ENCODE results near the gene DUOX2. TPM values are rescaled to one million over a fixed set of nuclear protein-coding genes. Genes with fewer than 3 reads are reported as not detected.

DUOX2 gene
- total and polyA plus RNA-seq, 2 donors (not counting 1 experiment from before 2014, with no cell fraction given), result 0.32 TPM; not detected in 1

GRCh38 chr15:45114751-45115085 is 746 bp upstream of the DUOX2 start:
- Histone ChIP-seq H3K9ac (ENCODE audit: low read length) (peak overlapping the region; percentile 52), H3K4me2 (replicated peaks; ENCODE audit: low read depth, low read length, poor library complexity, severe bottlenecking) (peak overlapping the region; percentile 72), H3K4me3 (ENCODE audit: control extremely low read depth in 1 of 5, extremely low read depth in 1 of 5, insufficient read depth in 1 of 5, low read depth in 2 of 5, low read length in 4 of 5) (peak overlapping the region in 1 of 5 experiments; percentile 47), H3K27ac (ENCODE audit: low read length in 2 of 2) (no peak overlapping the region), H3K4me1 (ENCODE audit: control insufficient read depth in 2 of 2, insufficient read depth in 2 of 2, low read length in 2 of 2) (peaks cover 54 to 61% of the 10 kb centered on the region in 2 donors), H2AFZ (ENCODE audit: insufficient read depth, low read depth, low read length, poor library complexity, severe bottlenecking) (peak overlapping the region; percentile 34), H4K20me1 (ENCODE audit: control insufficient read depth, insufficient read depth, low read length, poor library complexity, severe bottlenecking) (no peaks in the 10 kb centered on the region), H3K79me2 (ENCODE audit: control insufficient read depth, insufficient read depth, low read length) (no peaks in the 10 kb centered on the region), H3K27me3 (replicated peaks in 1 of 4; ENCODE audit: control extremely low read depth in 1 of 4, control insufficient read depth in 3 of 4, insufficient read depth in 4 of 4, low read length in 3 of 4) (peaks cover 0 to 83% (median 60%) of the 10 kb centered on the region in 4 experiments), H3K9me3 (ENCODE audit: control extremely low read depth in 1 of 3, control insufficient read depth in 2 of 3, insufficient read depth in 1 of 3, low read length in 2 of 3) (peaks cover 0 to 43% (median 0%) of the 10 kb centered on the region in 3 donors), H3K36me3 (replicated peaks in 1 of 2; ENCODE audit: control extremely low read depth in 1 of 2, control insufficient read depth in 1 of 2, extremely low read depth in 1 of 2, insufficient read depth in 2 of 2, low read length in 1 of 2) (no peaks in the 10 kb centered on the region)
- CTCF ChIA-PET, result interaction anchor here (0.9 to 5.5 kb wide), 3 partner anchors 11 to 261 kb away, joined by 3 to 32 read pairs (median 3); no protein-coding TSS in a partner anchor
- Mint-ChIP-seq H3K4me3 (peak overlapping the region; percentile 85), H3K9me3 (ENCODE audit: insufficient read depth) (no peaks in the 10 kb centered on the region), H3K4me1 (peaks cover 56% of the 10 kb centered on the region), H3K27ac (no peak overlapping the region), H3K27me3 (peaks cover 72% of the 10 kb centered on the region)
- intact Hi-C loops (cut with micrococcal nuclease), result loop anchor here (5.0 to 10.0 kb wide), 2 partner anchors 80 to 262 kb away; no protein-coding TSS in a partner anchor
- no peak for TF ChIP-seq EZH2 (IDR thresholded peaks at IDR 0.05; ENCODE audit: borderline replicate concordance, insufficient read depth, low read depth, low read length, poor library complexity, severe bottlenecking)
- no peak for TF ChIP-seq CTCF (IDR thresholded peaks at IDR 0.05)
- POLR2A ChIA-PET, result no interaction called here
- ATAC-seq (ENCODE audit: low read depth), result no peak
- WGBS (ENCODE audit: insufficient coverage), result 6% methylated on average over 2 of the region's 2 CpGs
- DNase-seq, result no peak

DNA sequence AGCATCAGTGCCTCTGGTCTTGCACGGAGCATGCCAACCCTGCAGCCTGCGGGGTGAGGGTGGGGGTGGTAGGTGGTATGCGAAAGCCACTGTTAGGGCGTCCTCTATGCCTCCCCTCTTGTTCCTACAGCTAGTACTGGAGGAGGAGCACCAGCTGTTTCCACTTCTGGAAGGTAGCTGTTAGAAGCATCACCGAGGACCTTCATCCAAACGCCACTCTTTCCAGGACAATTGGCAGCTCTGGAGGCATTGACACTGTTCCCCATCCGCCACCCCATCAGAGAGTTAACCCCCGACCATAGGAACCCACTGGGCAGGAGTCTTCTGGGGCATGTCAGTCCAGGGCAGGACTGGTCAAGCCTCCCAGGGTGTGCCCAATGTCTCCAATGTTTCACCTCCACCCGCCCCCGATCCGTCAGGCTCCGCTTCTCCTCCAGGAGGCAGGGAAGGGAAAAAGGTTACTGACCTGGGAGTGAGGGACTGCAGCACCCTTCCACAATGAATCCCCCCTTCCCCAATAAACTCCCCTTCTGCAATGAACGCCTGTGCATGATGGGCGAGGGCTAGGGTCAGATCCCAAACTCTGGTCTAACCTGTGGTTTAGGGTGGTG is 487 bp downstream of the DUOX2 start:
- H3K9me3 ChIP-seq (ENCODE audit: control extremely low read depth in 1 of 3, control insufficient read depth in 2 of 3, insufficient read depth in 1 of 3, low read length in 2 of 3), result peaks cover 0 to 43% (median 0%) of the 10 kb centered on the region in 3 donors
- CTCF ChIA-PET, result interaction anchor here (0.6 to 5.5 kb wide), 5 partner anchors 8 to 90 kb away, joined by 3 to 32 read pairs (median 3); partner anchors contain the start of gene SORD
- H4K20me1 ChIP-seq (ENCODE audit: control insufficient read depth, insufficient read depth, low read length, poor library complexity, severe bottlenecking), result no peaks in the 10 kb centered on the region
- peaks cover 79% of the 10 kb centered on the region for H3K27me3 Mint-ChIP-seq
- peaks cover 54 to 61% of the 10 kb centered on the region in 2 donors for H3K4me1 ChIP-seq (ENCODE audit: control insufficient read depth in 2 of 2, insufficient read depth in 2 of 2, low read length in 2 of 2)
- DNase-seq (no peak), ATAC-seq (ENCODE audit: low read depth) (no peak)
- peak overlapping the region; percentile 72 for H3K4me2 ChIP-seq (replicated peaks; ENCODE audit: low read depth, low read length, poor library complexity, severe bottlenecking)
- H3K36me3 ChIP-seq (replicated peaks in 1 of 2; ENCODE audit: control extremely low read depth in 1 of 2, control insufficient read depth in 1 of 2, extremely low read depth in 1 of 2, insufficient read depth in 2 of 2, low read length in 1 of 2), result no peaks in the 10 kb centered on the region
- no peaks in the 10 kb centered on the region for H3K79me2 ChIP-seq (ENCODE audit: control insufficient read depth, insufficient read depth, low read length)
- peak overlapping the region; percentile 52 for H3K9ac ChIP-seq (ENCODE audit: low read length)
- no peaks in the 10 kb centered on the region for H3K9me3 Mint-ChIP-seq (ENCODE audit: insufficient read depth)
- peak overlapping the region in 2 of 5 experiments; percentile 30 to 47 for H3K4me3 ChIP-seq (ENCODE audit: control extremely low read depth in 1 of 5, extremely low read depth in 1 of 5, insufficient read depth in 1 of 5, low read depth in 2 of 5, low read length in 4 of 5)
- H3K4me3 Mint-ChIP-seq, result peak overlapping the region; percentile 85
- intact Hi-C loops (cut with micrococcal nuclease), result loop anchor here (10.0 kb wide), 1 partner anchor 81 kb away; no protein-coding TSS in a partner anchor
- POLR2A ChIA-PET, result no interaction called here
- TF ChIP-seq EZH2 (IDR thresholded peaks at IDR 0.05; ENCODE audit: borderline replicate concordance, insufficient read depth, low read depth, low read length, poor library complexity, severe bottlenecking), result no peak
- no peak for TF ChIP-seq CTCF (IDR thresholded peaks at IDR 0.05)
- H3K27ac ChIP-seq (ENCODE audit: low read length in 2 of 2), result no peak overlapping the region
- no peak overlapping the region for H3K27ac Mint-ChIP-seq
- H3K27me3 ChIP-seq (replicated peaks in 1 of 4; ENCODE audit: control extremely low read depth in 1 of 4, control insufficient read depth in 3 of 4, insufficient read depth in 4 of 4, low read length in 3 of 4), result peaks cover 0 to 82% (median 61%) of the 10 kb centered on the region in 4 experiments
- H3K4me1 Mint-ChIP-seq, result peaks cover 56% of the 10 kb centered on the region
- WGBS (ENCODE audit: insufficient coverage), result 9% methylated on average over 7 of the region's 14 CpGs
- peak overlapping the region; percentile 34 for H2AFZ ChIP-seq (ENCODE audit: insufficient read depth, low read depth, low read length, poor library complexity, severe bottlenecking)

All from B cell (primary cell).